ENCODE measurements around the gene RPL38. TPM values are rescaled to one million over a fixed set of nuclear protein-coding genes. Genes with fewer than 3 reads are reported as not detected.

Gene RPL38
- total RNA-seq, 1 donor from 2014 or later = 919 TPM

GRCh38 chr17:74251051-74251450, 47.6 kb downstream of the RPL38 start:
- H3K4me3 ChIP-seq (ENCODE audit: insufficient read depth, low read depth, low read length) = no peak overlapping the region
- no peaks in the 10 kb centered on the region for H3K4me1 Mint-ChIP-seq (ENCODE audit: low read depth, unreplicated experiment)
- peaks cover 5% of the 10 kb centered on the region for H3K9me3 Mint-ChIP-seq (ENCODE audit: unreplicated experiment)
- H3K36me3 Mint-ChIP-seq (ENCODE audit: low read depth, unreplicated experiment) = peaks cover 13% of the 10 kb centered on the region
- peaks cover 14% of the 10 kb centered on the region for H3K27me3 Mint-ChIP-seq (ENCODE audit: low read depth, unreplicated experiment)
- no peaks in the 10 kb centered on the region for H3K27me3 ChIP-seq (ENCODE audit: insufficient read depth, low read length)
- no peaks in the 10 kb centered on the region for H3K4me1 ChIP-seq (ENCODE audit: insufficient read depth, low read length)
- H3K79me2 ChIP-seq (ENCODE audit: insufficient read depth, low read length) = no peaks in the 10 kb centered on the region
- H4K20me1 ChIP-seq (ENCODE audit: insufficient read depth, low read length) = no peaks in the 10 kb centered on the region
- DNase-seq (ENCODE audit: low read depth) (no peak), FAIRE-seq (no peak)
- no peaks in the 10 kb centered on the region for H3K9me3 ChIP-seq (ENCODE audit: insufficient read depth, low read depth, low read length)
- TF ChIP-seq, protein P1, sequence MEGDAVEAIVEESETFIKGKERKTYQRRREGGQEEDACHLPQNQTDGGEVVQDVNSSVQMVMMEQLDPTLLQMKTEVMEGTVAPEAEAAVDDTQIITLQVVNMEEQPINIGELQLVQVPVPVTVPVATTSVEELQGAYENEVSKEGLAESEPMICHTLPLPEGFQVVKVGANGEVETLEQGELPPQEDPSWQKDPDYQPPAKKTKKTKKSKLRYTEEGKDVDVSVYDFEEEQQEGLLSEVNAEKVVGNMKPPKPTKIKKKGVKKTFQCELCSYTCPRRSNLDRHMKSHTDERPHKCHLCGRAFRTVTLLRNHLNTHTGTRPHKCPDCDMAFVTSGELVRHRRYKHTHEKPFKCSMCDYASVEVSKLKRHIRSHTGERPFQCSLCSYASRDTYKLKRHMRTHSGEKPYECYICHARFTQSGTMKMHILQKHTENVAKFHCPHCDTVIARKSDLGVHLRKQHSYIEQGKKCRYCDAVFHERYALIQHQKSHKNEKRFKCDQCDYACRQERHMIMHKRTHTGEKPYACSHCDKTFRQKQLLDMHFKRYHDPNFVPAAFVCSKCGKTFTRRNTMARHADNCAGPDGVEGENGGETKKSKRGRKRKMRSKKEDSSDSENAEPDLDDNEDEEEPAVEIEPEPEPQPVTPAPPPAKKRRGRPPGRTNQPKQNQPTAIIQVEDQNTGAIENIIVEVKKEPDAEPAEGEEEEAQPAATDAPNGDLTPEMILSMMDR (IDR thresholded peaks at IDR 0.05; ENCODE audit: insufficient read depth, low read depth, low read length) = no peak
- TF ChIP-seq EZH2 (IDR thresholded peaks at IDR 0.05; ENCODE audit: insufficient read depth, low read length) = no peak
- H3K9ac ChIP-seq (ENCODE audit: low read length) = no peak overlapping the region
- no peaks in the 10 kb centered on the region for H3K36me3 ChIP-seq (ENCODE audit: insufficient read depth, low read length)
- no peak overlapping the region for H3K4me2 ChIP-seq (ENCODE audit: low read length)
- no peak overlapping the region for H3K4me3 Mint-ChIP-seq (ENCODE audit: unreplicated experiment)
- no peak overlapping the region for H3K27ac Mint-ChIP-seq (ENCODE audit: unreplicated experiment)
- no peak overlapping the region for H2AFZ ChIP-seq (ENCODE audit: low read depth, low read length)
- no peak overlapping the region for H3K27ac ChIP-seq (ENCODE audit: low read depth, low read length)

- Mint-ChIP-seq H3K27me3 (ENCODE audit: low read depth, unreplicated experiment) (peaks cover 14% of the 10 kb centered on the region), H3K27ac (ENCODE audit: unreplicated experiment) (no peak overlapping the region), H3K36me3 (ENCODE audit: low read depth, unreplicated experiment) (peaks cover 12% of the 10 kb centered on the region), H3K4me1 (ENCODE audit: low read depth, unreplicated experiment) (no peaks in the 10 kb centered on the region), H3K4me3 (ENCODE audit: unreplicated experiment) (no peak overlapping the region), H3K9me3 (ENCODE audit: unreplicated experiment) (peaks cover 2% of the 10 kb centered on the region)
- no peaks in the 10 kb centered on the region for H3K79me2 ChIP-seq (ENCODE audit: insufficient read depth, low read length)
- no peak overlapping the region for H3K4me2 ChIP-seq (ENCODE audit: low read length)
- no peaks in the 10 kb centered on the region for H3K9me3 ChIP-seq (ENCODE audit: insufficient read depth, low read depth, low read length)
- no peak overlapping the region for H3K4me3 ChIP-seq (ENCODE audit: insufficient read depth, low read depth, low read length)
- no peaks in the 10 kb centered on the region for H3K27me3 ChIP-seq (ENCODE audit: insufficient read depth, low read length)
- H3K9ac ChIP-seq (ENCODE audit: low read length) = no peak overlapping the region
- DNase-seq (ENCODE audit: low read depth) (no peak), FAIRE-seq (no peak)
- H2AFZ ChIP-seq (ENCODE audit: low read depth, low read length) = no peak overlapping the region
- no peaks in the 10 kb centered on the region for H3K36me3 ChIP-seq (ENCODE audit: insufficient read depth, low read length)
- no peaks in the 10 kb centered on the region for H4K20me1 ChIP-seq (ENCODE audit: insufficient read depth, low read length)
- TF ChIP-seq, protein P1 (IDR thresholded peaks at IDR 0.05; ENCODE audit: insufficient read depth, low read depth, low read length) = no peak
- TF ChIP-seq EZH2 (IDR thresholded peaks at IDR 0.05; ENCODE audit: insufficient read depth, low read length) = no peak
- no peaks in the 10 kb centered on the region for H3K4me1 ChIP-seq (ENCODE audit: insufficient read depth, low read length)
- H3K27ac ChIP-seq (ENCODE audit: low read depth, low read length) = no peak overlapping the region
Measured at GRCh38 chr17:74251569-74251968, 48.1 kb downstream of the RPL38 start.

DNA sequence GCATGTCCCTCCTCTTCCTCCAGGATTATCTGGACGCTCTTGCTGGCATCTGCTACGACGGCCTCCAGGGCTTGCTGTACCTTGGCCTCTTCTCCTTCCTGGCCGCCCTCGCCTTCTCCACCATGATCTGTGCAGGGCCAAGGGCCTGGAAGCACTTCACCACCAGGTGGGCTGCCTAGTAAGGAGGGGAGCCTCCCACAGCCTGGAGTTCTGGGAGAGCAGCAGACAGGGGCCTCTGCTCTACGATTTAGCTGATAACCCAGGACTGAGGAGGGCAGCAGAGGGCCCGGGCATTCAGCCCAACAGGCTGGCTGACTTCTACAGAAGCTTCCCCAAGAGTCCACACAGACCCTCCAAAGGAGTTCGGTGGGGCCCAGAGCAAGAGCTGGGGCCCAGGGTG, 48.7 kb downstream of the RPL38 start:
- H3K27ac Mint-ChIP-seq (ENCODE audit: unreplicated experiment) = no peak overlapping the region
- Histone ChIP-seq H3K79me2 (ENCODE audit: insufficient read depth, low read length) (no peaks in the 10 kb centered on the region), H3K27ac (ENCODE audit: low read depth, low read length) (no peak overlapping the region), H3K27me3 (ENCODE audit: insufficient read depth, low read length) (no peaks in the 10 kb centered on the region), H2AFZ (ENCODE audit: low read depth, low read length) (no peak overlapping the region), H3K9ac (ENCODE audit: low read length) (no peak overlapping the region), H3K4me3 (ENCODE audit: insufficient read depth, low read depth, low read length) (no peak overlapping the region), H3K4me1 (ENCODE audit: insufficient read depth, low read length) (no peaks in the 10 kb centered on the region), H3K4me2 (ENCODE audit: low read length) (no peak overlapping the region), H3K9me3 (ENCODE audit: insufficient read depth, low read depth, low read length) (no peaks in the 10 kb centered on the region), H4K20me1 (ENCODE audit: insufficient read depth, low read length) (no peaks in the 10 kb centered on the region), H3K36me3 (ENCODE audit: insufficient read depth, low read length) (no peaks in the 10 kb centered on the region)
- H3K4me3 Mint-ChIP-seq (ENCODE audit: unreplicated experiment) = no peak overlapping the region
- H3K4me1 Mint-ChIP-seq (ENCODE audit: low read depth, unreplicated experiment) = no peaks in the 10 kb centered on the region
- DNase-seq (ENCODE audit: low read depth) = no peak
- H3K36me3 Mint-ChIP-seq (ENCODE audit: low read depth, unreplicated experiment) = peaks cover 6% of the 10 kb centered on the region
- no peaks in the 10 kb centered on the region for H3K9me3 Mint-ChIP-seq (ENCODE audit: unreplicated experiment)
- TF ChIP-seq, protein P1 (IDR thresholded peaks at IDR 0.05; ENCODE audit: insufficient read depth, low read depth, low read length) = no peak
- TF ChIP-seq EZH2 (IDR thresholded peaks at IDR 0.05; ENCODE audit: insufficient read depth, low read length) = no peak
- FAIRE-seq = no peak
- H3K27me3 Mint-ChIP-seq (ENCODE audit: low read depth, unreplicated experiment) = peaks cover 11% of the 10 kb centered on the region
